HepG2 (cell line): ENCODE results near the gene GADD45G. TPM values are rescaled to one million over a fixed set of nuclear protein-coding genes. Genes with fewer than 3 reads are reported as not detected.

Experiments
- ATAC-seq: fragments of 200-7000 bp; cut with Tn5 transposase; 3 replicates; pipeline ENCODE4 v1.9.1; 2020; ENCODE audit warnings: mild to moderate bottlenecking, moderate library complexity
- BruUV-seq: library from RNA; stranded (reverse); fragments of 400-500 nt; replicated peaks from 2 replicates; lab custom pipeline; 2021; lab: Mats Ljungman, UMichigan
- CTCF ChIA-PET: fragments of 300-600 bp; formaldehyde crosslinking; extraction: SDS; loops from one replicate; lab custom pipeline; 2021; ENCODE audit warnings: low total read pairs, inconsistent platforms, low intra/inter-chr PET ratio; lab: Yijun Ruan, JAX
- POLR2A ChIA-PET: fragments of 350-600 bp; sonication (Branson Sonifier 250); formaldehyde crosslinking; loops from one replicate; lab custom pipeline; 2020; ENCODE audit warnings: antibody characterized with exemption, inconsistent platforms; lab: Yijun Ruan, JAX
- DNase-seq: peaks from one replicate; pipeline ENCODE4 v3.0.0-alpha.2; 2015; ENCODE audit warnings: low spot score
- FAIRE-seq: peaks from 3 replicates; lab custom pipeline; 2011; peaks lifted over from hg19 to GRCh38; lab: Jason Lieb, UNC
- H2AFZ ChIP-seq: one replicate; pipeline ENCODE4 v1.6.1; 2011; ENCODE audit warnings: low read length, inconsistent platforms
- H3K27ac ChIP-seq: fragments of 300-600 bp; 3 replicates; pipeline ENCODE4 v1.8.0; 2011; ENCODE audit warnings: mixed run types, mild to moderate bottlenecking, mixed read lengths, low read length, inconsistent platforms; ENCODE audit not compliant: insufficient read depth; ENCODE audit errors: extremely low read length
- H3K27me3 ChIP-seq, 2 experiments: fragments of 200-600 bp in 1 of 2; 2 replicates in 1 of 2; 3 replicates in 1 of 2; pipeline versions ENCODE4 v1.6.0 to v1.8.0; 2011; ENCODE audit warnings: low read length in 2 of 2, mild to moderate bottlenecking in 2 of 2, moderate library complexity in 2 of 2, inconsistent platforms in 1 of 2; ENCODE audit not compliant: insufficient read depth in 2 of 2, control insufficient read depth in 1 of 2
- H3K36me3 ChIP-seq, 2 experiments: fragments of 200-600 bp in 1 of 2; replicated peaks in 1 of 2; 2 replicates in 1 of 2; 3 replicates in 1 of 2; pipeline versions ENCODE4 v1.5.1 to v1.8.0; 2011; ENCODE audit warnings: low read length in 2 of 2, inconsistent platforms in 1 of 2; ENCODE audit not compliant: insufficient read depth in 2 of 2, control insufficient read depth in 1 of 2
- H3K4me1 ChIP-seq: 2 replicates; pipeline ENCODE4 v1.5.1; 2012; ENCODE audit warnings: low read length, inconsistent platforms; ENCODE audit not compliant: insufficient read depth
- H3K4me2 ChIP-seq: 2 replicates; pipeline ENCODE4 v1.6.0; 2011; ENCODE audit warnings: low read depth, low read length, inconsistent platforms
- H3K4me3 ChIP-seq, 3 experiments: fragments of 200-600 bp in 1 of 3; sonication (generic), shearing (Covaris generic) in 1 of 3; replicated peaks in 1 of 3; 2 replicates each; pipeline ENCODE4 v1.5.1; 2011 to 2016; ENCODE audit warnings: low read length in 3 of 3, inconsistent platforms in 2 of 3, low read depth in 2 of 3, mild to moderate bottlenecking in 2 of 3, control low read depth in 1 of 3, mixed read lengths in 1 of 3; ENCODE audit not compliant: insufficient read depth in 1 of 3
- H3K79me2 ChIP-seq: one replicate; pipeline ENCODE4 v1.6.1; 2011; ENCODE audit warnings: low read length, inconsistent platforms; ENCODE audit not compliant: insufficient read depth
- H3K9ac ChIP-seq: 2 replicates; pipeline ENCODE4 v1.6.0; 2011; ENCODE audit warnings: mild to moderate bottlenecking, low read depth, low read length, inconsistent platforms; ENCODE audit not compliant: insufficient read depth
- H3K9me3 ChIP-seq: 2 replicates; pipeline ENCODE4 v1.5.1; 2012; ENCODE audit warnings: mild to moderate bottlenecking, low read length
- H4K20me1 ChIP-seq: 2 replicates; pipeline ENCODE4 v1.6.0; 2011; ENCODE audit warnings: inconsistent platforms, mild to moderate bottlenecking, low read length, moderate library complexity; ENCODE audit not compliant: insufficient read depth
- CAMTA2 ChIP-seq: sonication (generic); formaldehyde crosslinking; IDR thresholded peaks from 2 replicates; pipeline ENCODE4 v1.4.0; 2020; ENCODE audit warnings: mild to moderate bottlenecking, missing genetic modification reagents, borderline replicate concordance
- CENPX ChIP-seq: sonication (generic); formaldehyde crosslinking; IDR thresholded peaks from 2 replicates; pipeline ENCODE4 v1.9.0; 2021; ENCODE audit warnings: mild to moderate bottlenecking, missing genetic modification reagents, moderate library complexity
- DNMT1 ChIP-seq: sonication (generic); formaldehyde crosslinking; IDR thresholded peaks from 2 replicates; pipeline ENCODE4 v1.5.1; 2020; ENCODE audit warnings: mild to moderate bottlenecking, missing genetic modification reagents
- EP300 ChIP-seq, 3 experiments: sonication (generic) in 1 of 3; formaldehyde crosslinking in 1 of 3; IDR thresholded peaks; 2 replicates each; pipeline versions ENCODE4 v1.5.1 to v1.6.1; 2011 to 2020; ENCODE audit warnings: low read depth in 2 of 3, low read length in 2 of 3, borderline replicate concordance in 1 of 3, improper control_type of control experiment in 1 of 3, mild to moderate bottlenecking in 1 of 3, missing genetic modification reagents in 1 of 3, moderate library complexity in 1 of 3
- HDAC2 ChIP-seq: sonication (generic); formaldehyde crosslinking; IDR thresholded peaks from 2 replicates; pipeline ENCODE4 v1.4.0; 2020; ENCODE audit warnings: missing genetic modification reagents
- KLF6 ChIP-seq: IDR thresholded peaks from 2 replicates; pipeline ENCODE4 v1.8.0; 2016; ENCODE audit warnings: missing biosample characterization, missing genetic modification reagents
- MEF2D ChIP-seq: sonication (generic); formaldehyde crosslinking; IDR thresholded peaks from 2 replicates; pipeline ENCODE4 v1.5.1; 2020; ENCODE audit warnings: mild to moderate bottlenecking, missing genetic modification reagents
- PHF8 ChIP-seq: sonication (generic); formaldehyde crosslinking; IDR thresholded peaks from 2 replicates; pipeline ENCODE4 v1.5.0; 2020; ENCODE audit warnings: missing genetic modification reagents
- SMAD1 ChIP-seq: sonication (generic); formaldehyde crosslinking; IDR thresholded peaks from 2 replicates; pipeline ENCODE4 v1.4.0; 2020; ENCODE audit warnings: missing genetic modification reagents, low read depth, mild to moderate bottlenecking, borderline replicate concordance
- SRY ChIP-seq: sonication (generic); formaldehyde crosslinking; IDR thresholded peaks from 2 replicates; pipeline ENCODE4 v1.8.0; 2022; ENCODE audit warnings: mild to moderate bottlenecking, missing genetic modification reagents
- TOPORS ChIP-seq: sonication (generic); formaldehyde crosslinking; IDR thresholded peaks from 2 replicates; pipeline ENCODE4 v1.8.0; 2023; ENCODE audit warnings: mild to moderate bottlenecking, missing genetic modification reagents
- ZFP90 ChIP-seq: sonication (generic); formaldehyde crosslinking; IDR thresholded peaks from 2 replicates; pipeline ENCODE4 v1.8.0; 2022; ENCODE audit warnings: missing genetic modification reagents, mild to moderate bottlenecking, inconsistent platforms, borderline replicate concordance
- ZNF207 ChIP-seq: fragments of 450-650 bp; IDR thresholded peaks from 2 replicates; pipeline ENCODE4 v1.6.1; 2016; ENCODE audit warnings: antibody characterized with exemption, borderline replicate concordance
- ZNF24 ChIP-seq: fragments of 450-650 bp; IDR thresholded peaks from 2 replicates; pipeline ENCODE4 v1.6.1; 2017; ENCODE audit warnings: antibody characterized with exemption, mild to moderate bottlenecking
- ZNF251 ChIP-seq: sonication (generic); formaldehyde crosslinking; IDR thresholded peaks from 2 replicates; pipeline ENCODE4 v1.9.0; 2021; ENCODE audit warnings: mild to moderate bottlenecking, missing genetic modification reagents
- ZNF446 ChIP-seq: sonication (generic); formaldehyde crosslinking; IDR thresholded peaks from 2 replicates; pipeline ENCODE4 v1.5.0; 2020; ENCODE audit warnings: mild to moderate bottlenecking, missing genetic modification reagents
- ZNF484 ChIP-seq: sonication (generic); formaldehyde crosslinking; IDR thresholded peaks from 2 replicates; pipeline ENCODE4 v1.5.1; 2020; ENCODE audit warnings: mild to moderate bottlenecking, low read depth, missing genetic modification reagents, borderline replicate concordance
- ZNF766 ChIP-seq: sonication (generic); formaldehyde crosslinking; IDR thresholded peaks from 2 replicates; pipeline ENCODE4 v1.5.0; 2020; ENCODE audit warnings: missing genetic modification reagents, borderline replicate concordance
- WGBS: methylation state at CpG from one replicate; pipeline ENCODE4 v1.1.6; 2017; ENCODE audit warnings: low lambda C conversion rate; 5-methylcytosine and 5-hydroxymethylcytosine counted together
- in situ Hi-C: cut with HindIII; loops from 2 replicates; pipeline ENCODE4 v1.10.0; 2017; ENCODE audit warnings: low pct_unique_long_range_greater_than_20kb; ENCODE audit not compliant: extremely low pct_ligation_motif_present
- intact Hi-C: fragments of 100-400 bp; cut with micrococcal nuclease; formaldehyde crosslinking; loops from one replicate; pipeline ENCODE4 v1.10.0; 2022; ENCODE audit not compliant: unreplicated experiment
- polyA plus RNA-seq, 8 experiments: library from polyadenylated mRNA; depleted of rRNA in 3 of 8; stranded (reverse) in 7 of 8; unstranded in 1 of 8; fragments of >200 nt; fragmentation: Illumina TruSeq in 4 of 8; extraction: Trizol in 4 of 8; gene quantifications; 2 replicates each; pipeline versions ENCODE4 v1.2.1 to v1.2.3, GENCODE V29; 2011 to 2016; ENCODE audit warnings: low read depth in 4 of 8, missing spikeins in 1 of 8, mixed read lengths in 1 of 8; ENCODE audit not compliant: insufficient read depth in 1 of 8
- total RNA-seq, 5 experiments: library from RNA; depleted of rRNA; stranded (reverse); fragments of >200 nt; fragmentation: Illumina TruSeq; extraction: Trizol; gene quantifications; 2 replicates each; pipeline ENCODE4 v1.2.3, GENCODE V29; 2016; ENCODE audit warnings: low read depth in 1 of 5
- TF ChIP-seq, protein P1 (sequence below): sonication (generic); formaldehyde crosslinking; IDR thresholded peaks from 2 replicates; pipeline ENCODE4 v1.4.0; 2020; ENCODE audit warnings: missing genetic modification reagents

The GADD45G gene
- total and polyA plus RNA-seq, 2 of the 13 experiments (the other 11 are each of a cell fraction or from before 2014, with no cell fraction given): not detected

DNA sequence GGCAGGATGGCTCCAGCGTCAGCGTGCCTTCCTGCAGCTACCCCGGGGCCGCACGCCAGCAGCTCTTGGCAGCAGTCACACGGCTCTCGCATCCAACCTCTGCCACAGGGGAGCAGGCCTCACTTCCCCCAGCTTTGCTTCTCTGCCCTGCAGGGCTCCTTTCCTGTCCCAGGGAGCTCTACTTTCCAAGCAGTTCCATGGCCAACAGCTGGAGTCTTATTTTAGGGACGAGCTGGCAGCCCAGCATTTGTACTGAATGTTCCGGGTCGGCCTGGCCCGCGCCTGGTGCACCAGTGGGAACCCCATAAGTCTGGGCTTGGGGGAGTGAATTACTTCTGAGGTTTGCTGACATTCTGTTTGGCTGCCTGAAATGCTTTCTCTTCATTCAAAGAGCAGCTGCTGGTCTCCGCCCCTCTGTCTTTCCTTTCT, 34.6 kb downstream of the GADD45G start:
- no peaks in the 10 kb centered on the region for H3K4me1 ChIP-seq
- no peaks in the 10 kb centered on the region for H4K20me1 ChIP-seq
- no peak for DNase-seq
- no peak overlapping the region for H2AFZ ChIP-seq
- in situ Hi-C loops: no loop called here
- intact Hi-C loops: no loop called here
- no peak for FAIRE-seq
- H3K9me3 ChIP-seq: no peaks in the 10 kb centered on the region
- no peak overlapping the region for H3K4me2 ChIP-seq
- no peak for ATAC-seq
- peaks cover 4 to 21% of the 10 kb centered on the region in 2 experiments; a peak in 3 of 5 replicates for H3K27me3 ChIP-seq
- BruUV-seq: no TSS peak
- ChIA-PET POLR2A (no interaction called here), CTCF (no interaction called here)
- no peaks in the 10 kb centered on the region for H3K36me3 ChIP-seq
- no peak overlapping the region for H3K4me3 ChIP-seq
- 44% methylated on average over 4 of the region's 13 CpGs for WGBS
- no peak overlapping the region for H3K9ac ChIP-seq
- H3K27ac ChIP-seq: no peak overlapping the region
- TF ChIP-seq ZNF766 (no peak), ZNF207 (no peak), ZNF251 (CRISPR knock-in tag) (no peak), CENPX (no peak), EP300 (IDR thresholded peaks at IDR 0.05; ENCODE audit: low read depth in 2 of 2, low read length in 2 of 2) (no peak), EP300 (CRISPR knock-in tag; IDR thresholded peaks at IDR 0.05; ENCODE audit: borderline replicate concordance) (no peak), ZNF24 (no peak), ZFP90 (CRISPR knock-in tag) (no peak), HDAC2 (CRISPR knock-in tag) (no peak), KLF6 (CRISPR knock-in tag) (no peak), MEF2D (no peak), SRY (CRISPR knock-in tag) (no peak), ZNF484 (no peak), TOPORS (CRISPR knock-in tag) (no peak), SMAD1 (no peak), ZNF446 (CRISPR knock-in tag) (no peak), CAMTA2 (CRISPR knock-in tag) (no peak), DNMT1 (no peak), PHF8 (CRISPR knock-in tag) (no peak)
- TF ChIP-seq, protein P1, sequence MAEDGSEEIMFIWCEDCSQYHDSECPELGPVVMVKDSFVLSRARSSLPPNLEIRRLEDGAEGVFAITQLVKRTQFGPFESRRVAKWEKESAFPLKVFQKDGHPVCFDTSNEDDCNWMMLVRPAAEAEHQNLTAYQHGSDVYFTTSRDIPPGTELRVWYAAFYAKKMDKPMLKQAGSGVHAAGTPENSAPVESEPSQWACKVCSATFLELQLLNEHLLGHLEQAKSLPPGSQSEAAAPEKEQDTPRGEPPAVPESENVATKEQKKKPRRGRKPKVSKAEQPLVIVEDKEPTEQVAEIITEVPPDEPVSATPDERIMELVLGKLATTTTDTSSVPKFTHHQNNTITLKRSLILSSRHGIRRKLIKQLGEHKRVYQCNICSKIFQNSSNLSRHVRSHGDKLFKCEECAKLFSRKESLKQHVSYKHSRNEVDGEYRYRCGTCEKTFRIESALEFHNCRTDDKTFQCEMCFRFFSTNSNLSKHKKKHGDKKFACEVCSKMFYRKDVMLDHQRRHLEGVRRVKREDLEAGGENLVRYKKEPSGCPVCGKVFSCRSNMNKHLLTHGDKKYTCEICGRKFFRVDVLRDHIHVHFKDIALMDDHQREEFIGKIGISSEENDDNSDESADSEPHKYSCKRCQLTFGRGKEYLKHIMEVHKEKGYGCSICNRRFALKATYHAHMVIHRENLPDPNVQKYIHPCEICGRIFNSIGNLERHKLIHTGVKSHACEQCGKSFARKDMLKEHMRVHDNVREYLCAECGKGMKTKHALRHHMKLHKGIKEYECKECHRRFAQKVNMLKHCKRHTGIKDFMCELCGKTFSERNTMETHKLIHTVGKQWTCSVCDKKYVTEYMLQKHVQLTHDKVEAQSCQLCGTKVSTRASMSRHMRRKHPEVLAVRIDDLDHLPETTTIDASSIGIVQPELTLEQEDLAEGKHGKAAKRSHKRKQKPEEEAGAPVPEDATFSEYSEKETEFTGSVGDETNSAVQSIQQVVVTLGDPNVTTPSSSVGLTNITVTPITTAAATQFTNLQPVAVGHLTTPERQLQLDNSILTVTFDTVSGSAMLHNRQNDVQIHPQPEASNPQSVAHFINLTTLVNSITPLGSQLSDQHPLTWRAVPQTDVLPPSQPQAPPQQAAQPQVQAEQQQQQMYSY (CRISPR knock-in tag): no peak
- H3K79me2 ChIP-seq: no peaks in the 10 kb centered on the region
